A172 (cell line): Measurements from ENCODE around the gene ZMIZ1. TPM values are rescaled to one million over a fixed set of nuclear protein-coding genes. Genes with fewer than 3 reads are reported as not detected.
"Not testable (repeated sequence)": the region's sequence is repeated elsewhere in the genome, so short reads cannot be mapped to it uniquely, and the experiment has no call there.

ENCODE experiments used
- DNase-seq: peaks from one replicate; pipeline ENCODE4 v3.0.0-alpha.2; 2015; ENCODE audit warnings: low spot score
- total RNA-seq: library from RNA; depleted of rRNA; stranded (reverse); fragments of >200 nt; shearing (Covaris generic); gene quantifications from 2 replicates; pipeline ENCODE4 v1.2.3, GENCODE V29; 2014

The ZMIZ1 gene
- total RNA-seq, 1 experiment from 2014 or later: 16.6 TPM

DNA sequence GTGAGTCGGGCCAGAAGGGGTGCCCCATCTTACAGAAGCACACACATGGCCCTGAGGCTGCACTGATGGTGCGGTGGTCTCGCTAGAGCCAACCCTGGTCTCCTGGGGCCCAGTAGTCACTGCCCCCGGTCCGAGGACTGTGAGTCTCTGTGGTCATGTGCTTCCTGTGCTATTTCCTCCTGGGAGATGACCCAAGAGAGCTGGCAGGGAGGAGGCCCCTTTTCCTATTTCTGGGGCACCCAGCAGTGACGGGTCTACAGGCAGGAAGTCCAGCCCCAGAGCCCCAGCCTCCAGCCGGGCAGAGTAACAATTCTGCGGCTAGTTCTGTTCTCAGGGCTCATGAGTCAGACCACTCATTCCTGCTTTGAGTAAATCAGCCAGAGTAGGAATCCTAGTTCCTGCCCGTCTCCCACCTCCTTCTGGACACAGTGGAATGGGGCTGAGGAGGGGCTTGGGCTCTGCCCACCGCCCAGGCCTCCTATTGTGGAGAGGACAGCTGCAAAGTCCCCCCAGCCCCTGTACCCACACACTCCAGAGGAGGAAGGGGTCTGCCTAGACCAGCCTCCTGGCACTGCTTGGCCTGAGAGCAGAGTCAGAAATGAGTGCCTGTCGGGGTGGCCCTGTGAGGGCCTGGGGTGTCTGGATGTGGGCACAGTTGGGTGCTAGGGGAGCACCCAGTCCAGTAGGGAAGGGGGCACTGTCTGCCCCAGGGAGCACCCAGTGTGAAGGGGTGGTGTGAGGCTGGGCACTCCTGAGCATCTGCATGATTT is 198.0 kb downstream of the ZMIZ1 start:
- DNase-seq: peak; percentile 97

DNA sequence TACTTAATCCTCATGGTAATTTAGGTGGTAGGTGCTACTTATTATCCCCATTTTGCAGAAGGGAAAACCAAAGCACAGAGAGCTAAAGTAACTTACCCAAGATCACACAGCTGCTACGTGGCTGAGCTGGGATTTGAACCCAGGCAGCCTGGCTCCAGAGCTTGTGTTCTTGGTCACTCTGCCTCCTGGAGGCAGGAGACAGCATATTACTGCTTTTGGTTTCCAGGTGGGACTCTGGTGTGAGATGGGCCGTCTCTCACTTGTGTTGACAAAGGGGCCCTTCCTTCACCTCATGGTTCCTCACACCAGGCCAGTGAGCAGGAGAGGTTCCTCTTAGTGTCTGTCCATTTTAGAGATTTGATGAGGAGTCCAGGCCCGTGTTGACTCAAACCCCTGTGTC is 198.7 kb downstream of the ZMIZ1 start:
- no peak for DNase-seq

DNA sequence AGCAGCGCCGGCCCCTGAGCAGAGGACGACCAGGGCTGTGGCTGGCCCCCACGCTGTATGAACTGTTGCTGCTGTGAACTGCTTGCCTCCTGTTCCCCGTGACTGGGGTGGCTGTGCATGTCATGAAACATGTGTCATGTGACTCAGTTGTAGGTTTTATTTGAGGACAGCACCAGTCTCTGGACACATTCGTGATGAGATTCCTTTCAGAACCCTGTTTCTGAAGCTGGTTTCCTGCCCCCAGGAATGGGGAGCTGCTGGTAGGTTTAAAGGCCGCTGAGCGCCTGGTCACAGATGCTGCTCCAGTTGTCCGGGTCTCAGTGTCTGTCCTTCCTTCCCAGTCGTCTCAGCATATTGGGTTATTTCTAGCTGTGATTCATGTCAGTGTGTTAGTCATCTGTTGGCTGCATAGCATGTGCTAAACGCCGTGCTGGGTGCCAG is 199.4 kb downstream of the ZMIZ1 start:
- DNase-seq: peak; percentile 70

DNA sequence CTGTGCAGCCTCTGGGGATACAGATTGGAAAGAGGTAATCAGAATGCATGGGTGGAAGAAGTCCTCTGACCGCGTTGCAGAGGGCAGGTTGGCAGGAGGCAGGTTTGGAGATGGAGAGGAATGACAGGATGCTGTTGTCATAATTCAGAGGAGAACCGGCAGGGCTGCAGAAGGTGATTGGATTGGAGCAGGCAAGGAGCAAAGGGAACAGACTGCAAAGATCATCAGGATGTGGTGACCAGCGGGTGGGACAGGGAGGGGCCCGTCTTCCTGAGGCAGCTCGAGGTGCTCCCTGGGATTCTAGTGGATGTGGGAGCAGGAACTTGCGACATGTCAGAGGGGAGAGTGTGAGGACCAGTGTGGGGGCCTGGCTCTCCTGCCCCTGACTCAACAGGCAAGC is 200.0 kb downstream of the ZMIZ1 start:
- peak; percentile 72 for DNase-seq

DNA sequence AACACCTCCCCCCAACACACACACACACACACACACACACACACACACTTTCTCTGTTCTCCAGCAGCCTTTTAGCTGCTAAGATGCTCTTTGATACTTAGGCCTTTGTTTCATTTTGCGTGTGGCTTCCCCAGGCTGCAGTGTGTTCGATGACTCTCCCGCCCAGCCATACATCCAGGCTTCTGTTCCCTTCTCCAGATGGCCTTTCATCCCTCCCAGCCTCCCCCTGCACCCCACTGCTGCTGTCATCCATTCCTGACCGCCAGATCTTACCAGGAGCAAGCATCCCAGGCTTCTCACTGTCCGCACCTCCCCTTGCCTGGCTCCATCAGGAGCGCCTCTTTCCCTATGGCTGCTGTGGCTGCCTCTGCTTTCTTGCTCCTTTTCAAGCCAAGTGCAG is 200.7 kb downstream of the ZMIZ1 start:
- no peak for DNase-seq

GRCh38 chr10:79269969-79270368 is 201.2 kb downstream of the ZMIZ1 start:
- DNase-seq: no peak

- no peak for DNase-seq
Observed at GRCh38 chr10:79270466-79271246, 201.9 kb downstream of the ZMIZ1 start.

DNA sequence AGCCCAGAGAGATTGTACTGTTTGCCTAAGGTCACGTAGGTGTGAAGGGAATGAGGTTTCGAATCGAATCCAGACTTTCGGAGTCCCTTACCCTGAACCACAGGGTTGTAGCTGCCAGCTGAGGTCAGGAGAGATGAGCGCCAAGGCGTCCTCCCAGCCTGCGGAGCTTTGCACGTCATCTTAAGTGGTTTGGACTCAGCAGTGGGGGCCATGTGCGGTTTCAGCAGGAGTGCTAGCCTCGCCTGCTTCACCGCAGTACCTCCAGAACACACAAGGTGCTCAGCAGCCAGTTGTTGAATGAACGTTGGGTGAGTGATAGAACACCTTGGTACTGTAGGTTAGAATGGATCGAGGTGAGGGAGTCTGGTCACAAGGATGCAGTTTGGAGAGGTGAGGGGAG is 203.6 kb downstream of the ZMIZ1 start:
- no peak for DNase-seq

GRCh38 chr10:79273604-79274003 is 204.8 kb downstream of the ZMIZ1 start:
- no peak for DNase-seq

- no peak for DNase-seq
Observed at GRCh38 chr10:79274279-79275104, 205.7 kb downstream of the ZMIZ1 start.

- DNase-seq: no peak
Observed at GRCh38 chr10:79275105-79275430, 206.3 kb downstream of the ZMIZ1 start.

DNA sequence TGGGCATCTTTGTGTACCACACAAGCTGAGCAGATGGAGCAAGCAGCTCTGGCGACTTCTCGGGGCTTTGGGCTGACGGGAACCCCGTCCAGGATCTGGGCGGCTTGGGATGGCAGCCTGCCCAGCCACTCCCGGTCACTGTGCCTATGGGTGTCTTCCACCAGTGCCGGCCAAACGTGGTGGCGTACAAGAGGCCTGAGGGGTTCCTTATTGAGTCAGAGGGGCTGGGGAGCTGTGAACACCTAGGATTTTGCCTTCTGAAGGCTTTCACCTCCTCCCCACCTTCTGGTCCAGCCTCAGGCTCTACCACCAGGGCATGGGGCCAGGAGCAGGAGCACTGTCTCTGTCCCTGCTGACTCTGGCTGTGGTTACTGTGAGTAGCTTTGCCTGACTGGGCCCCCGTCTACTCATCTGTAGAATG is 206.7 kb downstream of the ZMIZ1 start:
- DNase-seq: no peak

- DNase-seq: no peak
Observed at GRCh38 chr10:79277579-79278269, 209.0 kb downstream of the ZMIZ1 start.

GRCh38 chr10:79279047-79279446 is 210.3 kb downstream of the ZMIZ1 start:
- DNase-seq: not testable (repeated sequence)

DNA sequence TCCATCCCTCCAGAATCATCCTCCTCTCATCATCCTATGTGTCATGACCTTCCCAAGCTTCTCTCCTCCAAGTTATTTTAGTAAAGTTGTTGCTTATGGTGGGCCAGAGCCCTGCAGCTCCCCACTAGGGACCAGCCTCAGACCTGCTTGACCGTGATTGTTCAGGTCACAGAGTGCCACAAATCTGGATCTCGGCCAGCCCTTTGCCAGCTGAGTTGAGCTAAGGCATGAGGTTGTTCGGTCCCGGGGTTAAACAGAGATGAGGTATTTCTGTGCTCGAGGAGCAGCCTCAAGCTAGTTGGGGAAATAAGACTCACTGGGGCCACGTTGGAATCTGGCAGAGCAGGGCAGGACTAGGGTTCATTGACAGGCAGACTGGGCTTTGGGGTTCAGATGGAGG is 212.2 kb downstream of the ZMIZ1 start:
- DNase-seq: no peak

DNA sequence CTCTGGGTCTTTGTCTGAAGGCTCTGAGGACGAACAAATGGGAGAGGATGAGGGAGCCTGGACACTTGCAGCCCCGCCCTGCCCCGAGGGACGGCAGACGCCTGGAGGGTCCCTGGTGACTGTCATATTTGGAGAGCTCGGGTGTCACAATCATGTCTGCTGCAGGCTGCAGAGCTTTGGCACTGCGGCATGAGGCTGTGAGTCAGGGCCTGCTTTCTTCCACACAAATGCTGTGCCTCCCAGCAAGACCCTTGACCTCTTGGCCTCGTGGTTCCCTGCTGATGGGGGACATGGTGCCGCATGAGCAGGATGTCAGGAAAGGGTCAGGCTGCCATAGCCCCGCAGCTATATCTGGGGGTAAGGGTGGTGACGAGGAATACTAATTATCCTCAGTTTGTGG is 213.6 kb downstream of the ZMIZ1 start:
- DNase-seq: no peak

GRCh38 chr10:79283616-79284015 is 214.8 kb downstream of the ZMIZ1 start:
- DNase-seq: no peak

DNA sequence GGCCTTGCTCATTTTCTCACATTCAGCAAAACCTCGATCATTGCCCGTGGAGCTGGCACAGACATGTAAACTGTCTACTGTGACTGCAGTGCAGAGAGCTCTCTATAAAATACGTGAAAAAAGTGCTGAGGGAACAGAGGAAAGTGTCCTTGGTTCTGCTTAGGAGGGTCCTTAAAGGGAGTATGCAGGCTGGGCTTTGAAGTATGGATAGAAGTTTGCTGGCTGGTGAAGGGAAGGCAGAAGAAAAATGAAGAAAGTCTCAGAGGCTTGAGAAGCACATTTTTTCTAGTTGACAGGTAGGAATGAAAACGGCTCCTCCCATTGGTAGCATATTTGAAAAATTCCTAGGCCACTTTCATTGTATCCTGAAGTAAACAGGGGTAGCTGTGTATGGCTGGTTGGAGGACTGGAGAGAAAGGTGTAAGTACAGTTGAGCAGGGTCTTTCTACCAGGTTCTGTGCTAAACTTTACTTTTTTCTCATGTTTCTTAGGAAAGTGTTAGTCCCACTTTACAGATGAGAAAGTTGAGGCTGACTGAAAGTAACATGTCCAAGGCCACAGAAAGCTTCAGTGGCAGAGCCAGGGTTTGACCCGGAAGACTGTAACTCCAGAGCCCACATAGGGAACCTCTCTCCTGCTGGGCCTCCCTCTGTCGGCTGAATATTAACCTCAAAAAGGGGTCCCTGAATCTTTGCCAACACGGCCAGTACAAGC is 215.5 kb downstream of the ZMIZ1 start:
- DNase-seq: no peak

GRCh38 chr10:79285315-79286197 is 216.8 kb downstream of the ZMIZ1 start:
- DNase-seq: no peak

DNA sequence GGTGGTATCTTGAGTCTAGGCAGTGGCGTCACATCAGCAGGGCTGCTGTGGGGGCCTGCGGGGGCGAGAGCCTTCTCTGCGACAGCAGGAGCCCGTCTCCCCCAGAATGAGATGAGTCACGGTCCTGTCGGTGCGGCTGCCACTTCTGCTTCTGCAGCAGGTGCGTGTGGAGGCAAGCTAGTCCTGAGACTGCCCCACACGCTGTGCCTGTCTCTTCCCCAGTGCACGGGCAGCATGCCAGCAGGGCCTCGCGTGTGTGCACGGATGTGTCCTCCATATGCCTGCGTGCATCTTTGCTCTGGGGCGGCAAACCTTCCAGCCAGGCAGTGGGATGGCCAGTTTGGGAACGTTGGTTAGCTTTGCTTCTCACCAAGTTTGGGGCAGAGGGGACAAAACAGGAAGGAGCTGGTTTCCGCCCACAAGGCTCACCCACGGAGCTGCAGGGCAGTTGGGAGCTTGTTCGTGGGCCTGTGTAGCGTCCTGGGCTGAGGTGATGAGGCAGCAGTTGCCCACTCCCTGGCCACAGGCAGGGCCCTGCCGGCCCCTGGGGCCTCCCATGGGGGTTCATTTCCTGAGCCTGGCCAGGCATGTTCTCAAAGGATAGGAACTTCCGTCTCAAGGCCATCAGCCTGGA is 217.7 kb downstream of the ZMIZ1 start:
- DNase-seq: no peak
